ENCODE data around the gene PRTG. TPM values are rescaled to one million over a fixed set of nuclear protein-coding genes. Genes with fewer than 3 reads are reported as not detected.
"Not testable (repeated sequence)": the region's sequence is repeated elsewhere in the genome, so short reads cannot be mapped to it uniquely, and the experiment has no call there.

The PRTG gene
- polyA plus RNA-seq, 1 donor = 15.8 TPM

DNA sequence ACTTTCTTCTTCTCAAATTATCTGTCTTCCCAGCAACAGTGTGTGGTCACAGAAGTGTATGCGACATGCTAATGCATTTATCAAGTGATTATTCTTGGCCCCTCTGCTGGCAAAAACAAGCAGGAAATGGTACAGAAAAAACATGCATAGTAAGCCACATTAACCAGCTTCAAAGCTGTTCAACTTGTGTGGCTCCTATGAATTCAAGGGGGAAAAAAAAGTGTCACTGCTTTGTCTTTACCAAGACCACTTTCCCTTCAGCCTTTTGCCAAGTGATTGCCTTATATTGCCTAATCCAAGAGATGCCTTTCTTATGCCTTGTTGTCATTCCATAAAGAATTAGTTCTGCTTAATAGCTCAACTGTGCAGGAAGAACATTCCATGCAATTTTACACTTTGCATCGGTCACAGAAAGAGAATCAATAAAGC lies 39.1 kb downstream of the PRTG start:
- peak; percentile 15 for DNase-seq

DNA sequence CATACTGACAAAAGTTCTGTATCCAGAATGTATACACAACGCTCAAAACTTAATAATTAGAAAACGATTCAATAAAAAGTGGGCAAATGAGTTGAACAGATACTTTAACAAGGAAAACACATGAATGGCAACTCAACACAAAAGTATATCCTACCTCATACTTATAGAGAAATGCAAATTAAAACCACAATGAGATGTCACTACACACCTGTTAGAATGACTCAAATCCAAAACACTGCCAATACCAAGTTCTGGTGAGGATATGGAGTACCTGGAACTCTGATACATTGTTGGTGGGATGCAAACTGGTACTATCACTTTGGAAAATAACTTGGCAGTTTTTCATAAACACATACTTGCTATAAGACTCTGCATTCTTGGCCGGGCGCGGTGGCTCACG lies 42.1 kb downstream of the PRTG start:
- no peak for DNase-seq

DNA sequence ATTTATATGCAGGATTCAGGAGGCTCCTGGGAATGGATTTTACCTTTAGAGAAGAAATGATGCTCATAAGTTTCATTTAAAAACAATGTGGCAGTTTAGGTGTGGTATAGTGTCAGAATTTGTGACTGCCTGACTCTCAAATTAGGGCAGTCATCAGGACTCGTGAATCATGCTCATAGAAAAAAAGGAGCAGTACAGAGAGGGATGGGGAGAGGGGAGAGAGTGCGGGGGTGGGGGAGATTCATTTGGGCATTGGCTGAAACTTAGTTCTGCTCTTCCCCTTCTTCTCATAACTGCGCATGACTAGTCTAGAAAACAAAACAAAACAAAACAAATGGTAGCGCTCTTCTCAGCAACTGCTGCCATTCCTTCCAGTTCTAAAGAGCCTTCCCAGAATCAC lies 44.3 kb downstream of the PRTG start:
- no peak for DNase-seq

DNA sequence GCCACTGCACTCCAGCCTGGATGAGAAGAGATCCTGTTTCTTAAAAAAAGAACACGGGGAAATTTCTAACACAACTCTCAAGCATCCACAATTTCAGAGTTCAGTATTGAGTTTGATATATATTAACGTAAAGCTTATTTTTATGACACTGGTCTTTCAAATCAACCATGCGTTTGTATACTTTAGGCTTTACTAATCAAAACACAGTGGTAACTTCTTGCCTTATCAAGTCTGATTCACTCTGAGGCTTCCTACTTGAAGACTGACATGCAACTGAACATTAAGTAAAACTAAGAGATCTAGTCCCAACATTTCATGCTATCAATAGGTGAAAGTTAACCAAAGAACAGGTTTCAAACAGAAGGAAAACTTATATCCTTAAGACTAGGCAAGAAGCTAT lies 46.7 kb downstream of the PRTG start:
- no peak for DNase-seq

DNA sequence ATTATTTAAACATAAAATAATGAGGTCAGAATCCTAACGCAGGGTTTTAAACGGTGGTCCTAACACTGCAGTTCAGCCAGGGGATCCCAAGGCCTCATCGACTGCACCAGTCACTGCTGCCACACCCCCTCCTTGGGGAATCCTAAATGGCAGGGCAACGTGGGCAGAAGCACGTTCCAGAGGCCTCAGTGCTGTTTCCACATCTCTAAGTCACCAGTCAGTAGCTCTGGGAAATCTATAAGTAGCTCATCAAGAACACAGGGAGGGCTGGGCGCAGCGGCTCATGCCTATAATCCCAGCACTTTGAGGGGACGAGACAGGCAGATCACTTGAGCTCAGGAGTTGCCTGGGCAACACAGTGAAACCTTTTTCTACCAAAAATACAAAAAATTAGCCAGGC lies 47.5 kb downstream of the PRTG start:
- DNase-seq = no peak

DNA sequence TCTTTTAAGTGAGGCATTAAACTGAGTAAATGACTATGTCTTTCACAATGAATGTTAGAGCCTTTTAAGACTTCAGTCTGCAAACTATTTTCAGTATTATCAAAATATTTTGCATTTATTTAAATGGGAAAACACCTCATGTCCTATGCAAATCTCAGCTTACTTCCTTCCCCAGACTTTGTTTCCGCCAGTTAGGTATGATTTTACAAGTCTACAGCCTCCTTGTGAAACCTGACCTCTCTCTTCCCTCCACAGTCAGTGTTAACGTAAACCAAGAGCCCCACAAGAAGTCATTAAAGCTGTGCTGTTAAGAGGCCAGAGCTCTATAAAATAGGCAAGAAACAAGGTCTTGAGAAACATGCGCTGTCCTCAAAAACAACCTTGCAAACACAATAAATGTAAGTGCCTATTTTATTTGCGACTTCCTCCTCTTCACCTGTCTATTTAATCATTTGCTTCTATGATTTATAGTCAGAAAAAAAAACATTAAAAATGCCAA lies 48.3 kb downstream of the PRTG start:
- peak; percentile 67 for DNase-seq

DNA sequence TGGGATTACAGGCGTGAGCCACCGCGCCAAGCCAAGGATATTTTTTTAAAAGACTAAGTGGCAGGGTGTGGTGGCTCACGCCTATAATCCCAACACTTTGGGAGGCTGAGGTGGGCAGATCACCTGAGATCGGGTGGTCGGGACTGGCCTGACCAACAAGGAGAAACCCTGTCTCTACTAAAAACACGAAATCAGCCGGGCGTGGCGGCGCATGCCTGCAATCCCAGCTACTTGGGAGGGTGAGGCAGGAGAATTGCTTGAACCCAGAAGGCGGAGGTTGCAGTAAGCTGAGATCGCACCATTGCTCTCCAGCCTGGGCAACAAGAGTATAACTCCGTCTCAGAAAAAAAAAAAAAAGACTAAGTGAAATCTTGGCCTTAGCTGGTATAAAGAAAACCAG lies 49.8 kb downstream of the PRTG start:
- not testable (repeated sequence) for DNase-seq

DNA sequence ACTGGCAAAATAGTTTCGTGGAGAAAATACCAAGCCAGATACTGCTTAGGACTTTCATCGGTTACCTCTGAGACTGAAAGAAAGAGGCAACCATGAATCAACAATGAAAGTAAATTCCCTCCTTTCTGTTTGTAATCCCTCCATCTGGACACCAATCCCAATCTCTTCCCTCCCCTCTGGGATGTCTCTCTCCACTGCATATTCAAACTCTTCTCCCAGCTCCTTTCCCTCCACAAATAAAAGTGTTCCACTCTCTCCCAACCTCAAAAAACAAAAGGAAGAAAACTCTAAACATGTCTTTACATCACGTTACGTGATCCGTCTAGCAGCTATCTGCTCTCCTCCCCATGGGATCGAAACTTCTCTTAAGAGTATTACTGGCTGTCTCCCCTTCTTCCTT lies 55.2 kb downstream of the PRTG start:
- DNase-seq = no peak

DNA sequence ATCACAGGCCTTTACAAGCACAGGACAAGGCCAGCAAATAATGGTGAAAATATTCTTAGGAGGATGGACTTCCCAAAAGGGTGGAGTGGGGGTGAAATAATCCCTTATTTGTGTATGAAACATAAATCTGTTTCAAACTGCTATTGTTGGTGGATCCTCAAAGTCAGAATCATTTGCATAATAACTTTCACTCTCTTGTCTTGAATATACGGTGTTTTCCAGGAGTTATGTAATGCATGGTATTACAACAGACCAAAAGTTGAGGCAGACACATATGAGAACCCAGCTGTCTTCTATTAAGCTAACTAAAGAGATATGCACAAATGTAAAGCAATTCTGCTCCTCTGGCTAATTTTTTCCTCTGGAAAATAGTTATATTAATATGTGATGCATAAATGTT lies 57.7 kb downstream of the PRTG start:
- DNase-seq = no peak

DNA sequence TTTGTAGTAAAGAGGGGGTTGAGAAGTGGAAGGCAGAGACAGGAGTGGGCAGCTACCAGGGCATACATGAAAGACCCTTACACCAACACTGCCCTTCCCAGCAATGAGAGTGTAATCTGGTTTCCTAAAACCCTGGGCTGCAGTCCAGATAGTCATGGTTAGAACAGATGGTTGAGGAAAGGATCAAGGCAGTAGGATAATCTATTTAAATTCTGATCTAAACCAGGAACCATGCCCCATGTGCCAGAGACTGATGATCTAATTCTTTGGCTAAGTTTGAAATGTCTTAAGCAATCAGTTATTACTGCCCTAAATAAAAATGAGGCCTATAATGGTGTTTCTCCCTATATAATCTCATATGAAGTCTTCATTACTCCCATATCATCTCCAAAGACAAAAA lies 59.6 kb downstream of the PRTG start:
- DNase-seq = no peak

DNA sequence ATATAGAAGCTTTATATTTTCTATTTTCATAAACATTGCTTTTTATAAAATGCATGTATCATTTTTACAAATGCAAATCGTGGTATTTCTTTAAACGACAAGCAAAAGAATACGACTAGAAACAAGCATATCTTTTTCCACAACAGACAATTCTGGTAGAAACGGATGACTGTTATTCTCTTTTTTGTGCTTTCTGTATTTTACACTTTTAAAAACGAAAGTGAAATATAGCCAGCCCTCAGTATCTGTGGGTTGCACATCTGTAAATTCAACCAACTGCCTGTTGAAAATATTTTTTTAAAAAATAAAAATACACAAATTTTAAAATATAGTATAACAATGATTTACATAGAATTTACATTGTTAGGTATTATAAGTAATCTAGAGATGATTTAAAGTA lies 61.3 kb downstream of the PRTG start:
- DNase-seq = no peak

DNA sequence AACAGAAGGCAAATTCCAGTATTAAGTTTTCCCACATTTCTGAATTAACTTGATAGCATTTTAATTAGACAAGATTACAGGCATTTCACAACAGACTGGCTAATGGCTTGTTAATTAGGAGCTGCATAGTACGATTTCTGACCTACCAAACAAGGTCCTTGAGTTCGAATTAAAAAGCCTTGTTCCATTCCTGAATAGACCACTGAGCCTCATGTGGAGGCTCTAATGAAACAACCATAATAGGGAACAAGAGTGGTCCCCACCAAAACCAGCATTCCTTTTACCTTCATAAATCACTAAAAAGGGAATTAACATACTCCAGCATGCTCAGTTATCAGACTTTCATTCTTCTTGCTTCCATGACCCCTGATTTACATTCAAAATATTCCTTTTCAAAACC lies 66.4 kb downstream of the PRTG start:
- no peak for DNase-seq

DNA sequence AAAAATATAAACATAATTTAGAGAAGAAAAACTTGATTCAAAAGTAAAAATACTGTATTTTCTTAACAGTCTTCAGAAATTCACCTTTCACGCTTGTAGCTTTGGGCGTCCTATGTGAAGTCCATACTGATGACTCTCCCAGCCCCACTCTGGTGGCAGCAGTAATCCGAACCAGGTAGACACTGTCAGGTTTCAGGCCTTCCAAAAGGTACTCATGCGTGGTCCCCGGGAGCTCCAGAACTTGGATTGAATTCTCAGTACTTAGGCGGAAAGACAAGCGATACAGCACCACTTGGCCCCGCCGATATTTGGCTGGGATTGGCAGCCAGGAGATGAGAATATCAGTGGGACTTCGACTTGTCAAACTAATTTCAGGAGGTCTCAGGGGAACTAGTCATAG lies 69.7 kb downstream of the PRTG start:
- DNase-seq = no peak

DNA sequence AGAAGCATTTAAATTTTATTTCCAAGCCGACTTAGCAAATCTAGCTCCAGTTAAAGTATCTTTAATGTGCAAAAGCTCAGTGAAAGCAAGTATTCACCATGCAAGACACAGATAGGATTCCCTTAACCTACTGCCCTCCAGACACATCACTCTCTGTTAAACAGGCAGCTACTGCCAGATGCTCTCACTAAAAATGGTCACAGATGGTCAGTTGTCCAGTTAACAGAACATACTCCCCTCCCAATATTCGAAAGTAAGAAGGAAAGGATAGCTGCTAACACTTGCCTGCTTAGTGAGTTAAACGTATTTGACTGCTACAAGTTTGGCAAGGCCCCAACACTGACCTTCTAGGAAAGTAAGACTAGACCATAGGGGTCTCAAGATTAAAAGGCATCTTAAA lies 73.7 kb downstream of the PRTG start:
- peak; percentile 61 for DNase-seq

DNA sequence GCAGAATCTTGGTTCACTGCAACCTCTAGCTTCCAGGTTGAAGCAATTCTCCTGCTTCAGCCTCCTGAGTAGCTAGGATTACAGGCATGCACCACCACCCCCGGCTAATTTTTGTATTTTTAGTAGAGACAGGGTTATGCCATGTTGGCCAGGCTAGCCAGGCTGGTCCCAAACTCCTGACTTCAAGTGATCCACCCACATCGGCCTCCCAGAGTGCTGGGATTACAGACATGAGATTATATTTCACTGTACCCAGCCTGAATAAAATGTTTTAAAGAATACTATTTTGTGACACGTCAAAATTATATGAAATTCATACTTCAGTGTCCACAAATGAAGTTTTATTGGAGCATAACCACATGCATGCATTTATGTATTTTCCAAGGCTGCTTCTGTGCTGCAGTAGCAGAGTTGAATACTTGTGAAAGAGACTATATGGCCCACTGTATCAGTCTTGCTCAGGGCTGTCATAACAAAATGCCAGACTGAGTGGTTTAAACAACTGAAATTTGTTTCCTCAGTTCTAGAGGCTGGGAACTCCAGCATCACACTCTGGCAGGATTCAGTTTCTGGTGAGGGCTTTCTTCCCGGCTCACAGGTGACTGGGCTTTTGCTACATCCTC lies 77.2 kb downstream of the PRTG start:
- no peak for DNase-seq

DNA sequence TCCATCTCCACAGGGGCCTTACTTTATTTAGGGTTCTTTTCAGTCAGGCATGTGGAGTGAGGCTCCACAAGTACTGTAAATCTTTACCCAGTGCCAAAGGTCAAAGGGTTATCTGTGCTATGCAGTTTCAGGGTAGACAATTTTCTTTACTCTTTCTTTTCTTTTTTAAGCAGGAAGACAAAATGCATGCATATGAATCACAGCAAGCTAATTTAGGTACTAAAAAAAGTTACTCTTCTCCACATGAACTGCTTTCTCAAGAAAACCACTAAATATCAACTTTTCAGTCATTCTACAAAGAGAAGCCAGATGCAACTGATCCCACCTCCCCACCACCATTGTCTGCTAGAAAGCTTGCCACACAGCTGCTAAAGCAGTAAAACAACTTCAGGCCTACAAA lies 81.5 kb downstream of the PRTG start:
- DNase-seq = no peak

DNA sequence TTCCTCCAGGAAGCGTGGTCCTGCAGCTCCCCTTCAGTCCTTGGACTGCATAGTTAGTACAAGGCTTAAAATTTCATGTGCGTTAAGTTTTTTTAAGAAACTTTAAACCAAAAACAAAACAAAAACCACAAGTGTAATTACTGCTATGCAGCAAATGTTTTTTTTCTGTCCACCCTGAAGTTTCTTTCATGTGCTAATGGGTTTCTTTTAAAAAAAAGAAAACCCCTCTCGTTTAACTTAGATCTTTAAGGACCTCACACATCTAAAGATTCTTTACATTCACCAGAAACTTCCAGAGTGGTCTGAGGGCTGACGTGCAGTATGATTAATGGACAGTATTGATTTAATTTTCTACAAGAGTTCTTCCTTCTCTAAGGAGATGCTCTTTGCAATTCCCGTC lies 82.8 kb downstream of the PRTG start:
- DNase-seq = no peak

DNA sequence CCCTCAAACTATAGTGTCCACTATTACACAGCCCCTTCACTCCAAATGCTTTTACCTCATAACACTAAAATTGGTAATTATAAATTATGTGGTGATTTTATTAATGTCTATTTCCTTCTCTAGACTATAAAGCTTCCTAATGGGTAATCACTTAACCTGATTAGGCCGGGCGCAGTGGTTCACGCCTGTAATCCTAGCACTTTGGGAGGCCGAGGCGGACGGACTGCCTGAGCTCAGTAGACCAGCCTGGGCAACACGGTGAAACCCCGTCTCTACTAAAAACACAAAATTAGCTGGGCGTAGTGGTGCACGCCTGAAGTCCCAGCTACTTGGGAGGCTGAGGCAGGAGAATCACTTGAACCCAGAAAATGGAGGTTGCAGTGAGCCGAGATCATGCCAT lies 83.5 kb downstream of the PRTG start:
- no peak for DNase-seq

DNA sequence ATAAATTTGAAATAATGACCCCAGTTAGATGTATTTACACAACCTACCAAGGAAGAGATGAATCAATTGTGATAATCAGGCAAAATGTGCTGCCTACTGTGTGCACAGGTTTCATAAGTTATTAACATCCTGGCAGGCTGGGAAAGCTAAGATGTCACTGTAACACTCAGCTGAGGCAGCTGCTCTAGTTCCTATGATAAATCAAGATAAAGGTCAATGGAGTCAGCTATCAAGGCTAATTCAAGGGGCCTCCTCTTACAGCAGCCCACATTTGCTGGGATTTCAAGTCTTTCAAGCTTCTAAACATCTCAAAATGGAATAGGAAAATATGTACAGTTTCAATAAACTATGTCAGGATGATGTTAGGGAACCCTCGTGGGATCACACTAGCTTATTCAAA lies 84.1 kb downstream of the PRTG start:
- no peak for DNase-seq

DNA sequence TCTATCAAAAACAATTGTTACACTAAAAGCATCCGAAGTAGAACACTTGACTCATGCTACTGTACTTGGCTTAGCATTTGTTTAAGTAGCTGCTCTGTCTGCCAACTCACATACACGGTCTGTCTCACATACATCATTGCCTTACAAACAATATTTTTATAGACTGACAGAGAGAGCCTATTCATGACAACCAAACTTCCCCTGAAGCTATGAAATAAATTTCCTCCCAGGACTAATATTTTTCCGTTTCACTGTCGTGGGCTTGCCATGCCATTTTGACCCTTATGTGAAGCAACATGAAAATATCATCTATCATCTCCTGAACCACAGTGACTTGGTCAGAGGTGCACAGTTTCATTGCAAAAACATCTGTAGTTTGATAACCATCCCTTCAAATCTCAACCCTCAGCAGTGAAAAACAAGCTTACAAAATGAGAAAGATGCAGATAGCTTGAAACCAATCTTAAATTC lies 88.4 kb downstream of the PRTG start:
- DNase-seq = peak; percentile 38

DNA sequence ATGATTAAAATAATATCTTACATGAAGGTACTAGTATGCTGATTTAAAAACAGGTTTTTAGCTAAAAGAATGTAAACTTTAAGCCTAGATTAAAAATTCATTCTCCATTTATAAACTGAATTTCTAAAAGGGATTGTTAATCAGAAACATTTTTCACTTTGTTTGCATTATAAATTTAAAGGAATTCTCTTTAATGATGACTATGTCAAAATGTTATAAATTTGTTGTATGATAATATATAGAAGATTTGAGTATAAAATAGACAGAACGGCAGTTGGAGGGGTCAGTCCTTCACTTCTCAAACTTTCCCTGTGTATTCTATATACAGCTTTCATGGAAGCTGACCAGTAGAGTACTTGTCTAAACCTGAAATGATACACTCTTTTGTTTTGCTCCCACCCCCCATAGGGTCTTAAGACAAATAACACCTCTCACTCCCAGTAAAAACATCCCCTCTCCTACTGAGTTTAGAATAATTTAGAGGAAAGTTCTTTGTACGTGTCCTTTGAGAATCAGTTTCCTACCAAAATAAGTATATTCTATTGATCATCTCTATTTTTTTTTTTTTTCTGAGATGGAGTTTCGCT lies 90.0 kb downstream of the PRTG start:
- DNase-seq = no peak

DNA sequence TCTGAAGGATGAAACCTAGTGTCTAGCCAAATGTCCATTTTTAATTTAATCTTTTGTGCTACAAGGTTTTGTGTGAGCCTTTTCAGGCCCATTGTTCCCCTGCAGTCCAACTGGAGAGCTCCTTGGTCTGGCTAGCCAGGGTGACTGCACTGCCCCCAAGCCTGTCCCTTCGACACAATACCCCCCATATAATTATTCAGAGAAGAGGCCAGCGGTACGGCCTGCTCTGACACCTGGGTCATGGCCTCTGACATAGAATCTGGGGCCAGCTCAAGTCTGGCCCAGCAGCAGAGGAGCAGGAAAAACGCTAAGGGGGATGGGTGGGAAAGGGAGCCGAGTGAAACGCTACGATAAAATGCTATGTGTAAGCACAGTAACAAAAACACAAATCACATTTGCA lies 90.6 kb downstream of the PRTG start:
- DNase-seq = no peak

DNA sequence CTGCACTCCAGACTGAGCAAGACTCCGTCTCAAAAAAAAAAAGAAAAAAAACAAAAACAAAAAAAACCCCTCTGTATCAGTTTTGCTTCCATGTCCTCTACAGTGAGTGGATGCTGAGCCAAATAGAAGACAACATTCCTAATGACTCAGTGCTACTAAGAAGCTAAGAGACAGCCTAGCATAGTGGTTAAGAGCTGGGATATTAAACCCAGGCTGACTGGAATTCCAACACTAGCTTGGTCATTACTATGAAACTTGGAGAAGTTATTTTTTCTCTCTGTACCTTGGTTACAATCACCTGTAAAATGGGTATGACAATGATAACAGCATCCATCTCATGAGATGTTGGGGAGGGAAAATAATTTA lies 93.9 kb downstream of the PRTG start:
- DNase-seq = no peak

DNA sequence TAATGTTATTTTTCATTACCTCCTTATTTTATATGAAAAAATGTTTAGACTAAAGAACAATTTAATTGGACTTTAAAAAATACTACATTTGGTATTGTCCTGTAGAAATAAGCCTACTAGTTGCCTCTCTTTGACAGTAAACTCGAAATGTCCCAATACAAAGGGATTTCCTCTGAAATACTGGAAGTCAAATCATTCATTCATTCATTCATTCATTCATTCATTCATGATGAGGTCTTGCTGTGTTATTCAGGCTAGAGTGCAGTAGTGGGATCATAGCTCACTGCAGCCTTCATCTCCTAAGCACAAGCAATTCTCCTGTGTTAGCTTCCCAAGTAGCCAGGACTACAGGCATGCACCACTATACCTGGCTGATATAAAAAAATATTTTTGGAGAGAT lies 104.2 kb downstream of the PRTG start:
- DNase-seq = no peak
